ENCODE results near the gene KLK14.

KLK14 gene

GRCh38 chr19:51086153-51086850 is 3.6 kb upstream of the KLK14 start:
- no peak for DNase-seq (ENCODE audit: low read depth)

DNA sequence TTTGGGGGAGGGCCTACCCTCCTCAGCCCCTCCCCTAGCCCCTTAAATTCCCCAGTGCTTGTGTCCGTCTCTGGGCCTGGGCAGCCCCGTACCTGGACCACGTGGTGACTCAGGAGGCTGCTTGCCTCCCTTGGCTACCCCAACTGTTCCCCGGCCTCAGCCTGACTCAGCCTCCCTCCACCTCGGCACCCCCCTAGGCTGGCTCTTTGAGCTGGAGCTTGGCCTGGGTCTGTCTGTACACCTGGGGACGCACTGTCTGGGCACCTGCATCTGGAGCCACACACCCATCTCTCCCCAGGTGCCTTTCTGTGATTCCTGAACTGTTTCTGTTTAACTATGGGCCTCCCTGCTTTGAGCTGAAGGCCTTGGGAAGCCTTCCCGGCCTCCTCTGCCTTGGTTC is 1.8 kb upstream of the KLK14 start:
- DNase-seq (ENCODE audit: low read depth): no peak

DNA sequence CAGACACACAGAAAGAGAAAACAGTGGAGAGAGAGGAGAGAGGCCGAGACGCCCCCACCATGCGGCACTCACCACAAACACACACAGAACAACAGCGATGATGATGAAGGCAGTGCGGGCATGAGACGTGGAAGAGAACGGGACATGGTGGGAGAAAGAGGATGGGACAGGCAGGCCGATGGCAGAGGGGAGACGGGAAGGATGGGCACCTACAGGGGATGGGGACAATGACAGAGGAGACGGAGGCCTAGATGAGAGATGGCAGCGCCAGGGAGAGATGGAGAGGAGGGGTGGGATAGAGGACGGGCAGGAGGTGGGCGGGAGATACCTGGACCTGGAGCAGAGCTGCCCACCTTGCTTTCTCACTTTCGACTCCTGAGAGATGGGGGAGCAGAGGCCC is 1.1 kb upstream of the KLK14 start:
- no peak for DNase-seq (ENCODE audit: low read depth)

DNA sequence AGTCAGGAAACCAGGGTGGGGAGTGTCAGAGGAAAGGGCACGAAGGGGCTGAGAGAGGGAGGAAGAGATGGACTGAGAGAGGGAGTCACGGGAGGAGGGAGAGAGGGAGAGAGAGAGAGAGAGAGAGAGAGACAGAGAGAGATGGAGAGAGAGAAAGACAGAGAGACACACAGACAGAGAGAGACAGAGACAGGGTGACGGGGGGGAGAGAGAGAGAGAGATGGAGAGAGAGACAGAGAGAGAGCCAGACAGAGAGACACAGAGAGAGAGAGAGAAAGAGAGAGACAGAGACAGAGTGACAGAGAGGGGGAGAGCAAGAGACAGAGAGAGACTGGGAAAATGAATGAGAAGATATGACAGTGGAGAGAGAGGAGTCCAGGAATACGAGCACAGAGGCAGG is 494 bp upstream of the KLK14 start:
- no peak for DNase-seq (ENCODE audit: low read depth)

GRCh38 chr19:51081476-51081875 is 1.2 kb downstream of the KLK14 start:
- DNase-seq (ENCODE audit: low read depth): no peak

DNA sequence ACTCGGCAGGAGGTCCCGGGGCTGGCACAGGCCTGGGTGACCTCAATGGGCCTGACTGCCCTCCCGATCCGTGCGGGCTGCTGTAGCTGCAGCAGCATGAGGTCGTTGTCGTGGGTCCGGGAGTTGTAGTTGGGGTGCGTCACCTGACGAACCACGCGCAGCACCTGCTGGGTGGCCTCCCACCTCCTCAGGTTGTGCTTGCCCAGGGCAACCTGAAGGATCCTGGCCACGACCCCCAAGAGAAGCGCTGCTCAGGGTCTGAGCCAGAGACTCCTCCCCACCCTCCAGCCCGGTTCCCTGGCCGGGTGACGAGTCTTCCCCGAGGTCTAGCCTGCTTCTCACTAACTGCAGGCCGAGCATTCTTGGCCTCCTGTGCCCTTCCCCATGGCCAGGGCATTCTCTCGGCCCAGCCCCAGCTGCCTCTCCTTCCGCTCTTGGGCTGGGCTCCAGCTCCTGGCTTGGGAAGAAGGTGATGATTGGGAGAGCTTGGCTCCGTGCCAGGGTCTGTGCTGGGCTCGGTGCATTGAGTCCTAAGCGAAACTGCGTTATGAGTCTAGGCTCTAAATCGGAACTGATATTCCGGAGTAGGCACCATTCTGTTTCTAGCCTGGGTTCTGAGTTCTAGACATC is 3.1 kb downstream of the KLK14 start:
- no peak for DNase-seq (ENCODE audit: low read depth)

- no peak for DNase-seq (ENCODE audit: low read depth)
These were observed 4.0 kb downstream of the KLK14 start for GRCh38 chr19:51078731-51079130.

- DNase-seq (ENCODE audit: low read depth): no peak
These were observed 4.6 kb downstream of the KLK14 start for GRCh38 chr19:51078104-51078503.

- no peak for DNase-seq (ENCODE audit: low read depth)
These were observed 6.0 kb downstream of the KLK14 start for GRCh38 chr19:51076631-51077213.

GRCh38 chr19:51075998-51076397 is 6.7 kb downstream of the KLK14 start:
- no peak for DNase-seq (ENCODE audit: low read depth)

DNA sequence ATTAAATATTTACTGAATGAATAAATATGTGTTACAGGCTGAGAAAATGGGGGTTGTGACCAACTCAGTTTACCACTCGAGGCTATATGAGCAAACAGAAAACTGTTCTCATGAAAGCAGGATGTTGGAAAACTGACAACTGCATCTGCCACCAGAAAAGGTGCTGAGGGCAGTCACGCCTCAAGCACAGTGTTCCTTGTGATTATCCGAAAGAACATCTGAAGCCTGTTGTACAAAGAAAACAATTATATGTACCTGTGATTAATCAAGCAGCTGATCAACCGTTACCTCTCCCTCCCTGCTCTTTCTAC is 11.6 kb downstream of the KLK14 start:
- no peak for DNase-seq (ENCODE audit: low read depth)

GRCh38 chr19:51070334-51071094 is 12.2 kb downstream of the KLK14 start:
- no peak for DNase-seq (ENCODE audit: low read depth)

DNA sequence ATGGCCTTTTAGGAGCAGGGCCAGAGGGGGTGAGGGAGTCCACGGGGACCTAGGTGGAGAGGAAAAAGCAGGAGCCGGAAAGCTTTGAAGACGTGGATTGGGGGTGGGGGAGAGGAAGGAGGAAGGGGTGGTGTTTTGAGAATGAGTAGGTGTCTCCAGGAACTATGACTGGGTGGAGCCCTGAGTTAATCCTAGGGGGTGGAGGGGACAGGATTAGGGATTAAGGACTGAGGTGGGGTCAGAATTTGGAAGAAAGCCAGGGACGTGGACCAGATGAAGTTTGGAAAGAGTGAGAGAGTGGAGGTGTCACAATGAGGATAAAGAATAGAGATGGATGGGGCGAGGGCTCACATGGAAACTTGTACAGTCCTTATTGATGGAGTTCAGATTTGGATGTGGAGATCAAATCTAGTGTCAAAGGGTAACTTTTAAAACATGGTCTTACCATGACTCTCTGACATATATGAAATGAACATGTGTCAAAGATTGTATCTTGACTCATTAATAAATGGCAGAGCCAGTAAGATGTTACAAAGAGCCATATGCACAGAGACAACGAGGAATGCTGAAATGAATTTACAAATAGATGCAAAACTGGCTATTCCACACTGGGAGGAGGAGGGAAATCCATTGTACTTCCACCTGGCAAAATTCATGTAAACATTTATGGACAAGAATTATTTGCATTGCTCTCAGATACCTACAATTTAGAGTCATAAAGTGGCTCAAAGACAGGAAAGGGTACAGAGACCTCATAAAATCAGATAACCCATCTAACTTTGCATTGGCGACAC is 16.1 kb downstream of the KLK14 start:
- no peak for DNase-seq (ENCODE audit: low read depth)

DNA sequence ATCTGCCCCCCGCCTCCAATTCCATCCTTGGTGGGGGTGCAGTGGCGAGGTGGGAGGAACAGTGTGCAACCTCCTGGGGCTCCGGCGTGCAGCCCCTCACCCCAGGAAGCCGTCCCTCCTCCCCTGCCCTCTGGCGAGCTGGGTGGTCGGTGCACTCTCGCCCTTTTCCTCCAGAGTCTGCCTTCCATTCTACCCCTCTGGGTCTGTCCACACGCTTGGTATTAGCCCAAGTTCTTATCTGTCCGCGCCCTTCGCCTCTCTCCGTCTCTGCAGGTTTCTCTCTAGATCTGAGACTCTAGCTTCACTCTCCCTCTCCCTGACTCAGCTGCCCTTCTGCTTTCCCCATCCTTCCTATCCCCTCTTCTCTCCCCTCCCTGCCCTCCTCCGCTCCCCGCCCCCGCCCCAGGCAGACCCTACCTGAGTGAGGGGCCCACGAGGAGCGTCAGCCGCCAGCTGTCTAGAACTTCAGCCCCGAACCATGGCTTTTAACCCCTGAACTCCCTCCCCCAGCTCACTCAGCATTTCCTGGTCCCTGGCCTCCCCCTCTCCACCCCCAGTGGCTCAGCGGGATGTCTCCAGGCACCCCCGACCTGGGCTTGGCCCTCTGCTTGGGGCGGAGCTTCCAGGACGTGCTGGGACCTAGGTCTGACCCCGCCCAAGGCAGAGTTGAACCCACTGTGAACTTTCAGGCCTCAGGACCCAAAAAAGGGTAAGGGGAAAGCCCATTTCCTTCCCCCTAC is 17.3 kb downstream of the KLK14 start:
- DNase-seq (ENCODE audit: low read depth): no peak

- no peak for DNase-seq (ENCODE audit: low read depth)
These were observed 18.0 kb downstream of the KLK14 start, which contains the start of gene KLK13 for GRCh38 chr19:51064534-51065220. KLK13 (minus strand) TSS chr19:51065092; CDS start chr19:51065067, 25 bp downstream.

GRCh38 chr19:51063664-51064063 is 19.0 kb downstream of the KLK14 start:
- no peak for DNase-seq (ENCODE audit: low read depth)

DNA sequence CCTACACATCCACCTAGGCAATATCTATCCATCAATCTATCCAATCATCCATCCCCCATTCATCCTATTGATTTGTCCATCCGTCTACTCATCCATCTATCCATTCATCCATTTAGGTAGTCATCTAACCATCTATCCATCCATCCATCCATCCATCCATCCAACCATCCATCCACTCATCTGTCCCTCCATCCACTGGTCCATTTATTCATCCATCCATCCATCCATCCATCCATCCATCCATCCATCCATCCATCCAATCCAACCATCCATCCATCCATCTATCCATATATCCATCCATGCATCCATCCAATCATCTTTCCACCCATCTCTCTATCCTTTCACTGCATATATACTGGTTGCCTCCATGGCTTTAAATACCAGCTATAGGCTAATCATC is 21.7 kb downstream of the KLK14 start:
- DNase-seq (ENCODE audit: low read depth): no peak

- DNase-seq (ENCODE audit: low read depth): no peak
These were observed 22.4 kb downstream of the KLK14 start for GRCh38 chr19:51060336-51060735.

GRCh38 chr19:51059715-51060114 is 23.0 kb downstream of the KLK14 start:
- no peak for DNase-seq (ENCODE audit: low read depth)

DNA sequence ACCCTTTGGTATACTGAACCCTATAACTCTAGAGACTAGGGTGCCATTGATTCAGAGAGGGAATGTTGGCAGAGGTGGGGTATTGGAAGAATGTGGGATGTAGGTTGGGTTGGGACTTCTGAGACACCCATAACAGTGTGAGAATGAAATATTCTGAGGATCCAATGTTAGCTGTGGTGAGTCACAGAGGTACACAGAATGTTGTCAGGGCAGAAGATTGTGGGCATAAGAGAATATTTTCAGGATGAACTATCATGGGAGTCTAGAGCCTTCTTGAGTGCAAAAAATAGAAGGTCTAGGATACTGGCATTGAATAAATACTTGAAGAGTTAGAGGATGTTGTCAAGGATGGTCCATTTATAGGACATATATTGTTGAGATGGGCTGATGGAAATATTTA is 26.8 kb downstream of the KLK14 start:
- DNase-seq (ENCODE audit: low read depth): no peak

- no peak for DNase-seq (ENCODE audit: low read depth)
These were observed 35.7 kb downstream of the KLK14 start for GRCh38 chr19:51047031-51047335.
